HG03575 (cell line): ENCODE results near the gene TUBB3.
"Not testable (repeated sequence)": the region's sequence is repeated elsewhere in the genome, so short reads cannot be mapped to it uniquely, and the experiment has no call there.

Source experiments
- ATAC-seq: cut with Tn5 transposase; IDR thresholded peaks from one replicate; pipeline ENCODE4 v1.9.1; 2021; ENCODE audit not compliant: unreplicated experiment, insufficient number of reproducible peaks, low FRiP score; ENCODE audit errors: extremely low read depth

Gene TUBB3

DNA sequence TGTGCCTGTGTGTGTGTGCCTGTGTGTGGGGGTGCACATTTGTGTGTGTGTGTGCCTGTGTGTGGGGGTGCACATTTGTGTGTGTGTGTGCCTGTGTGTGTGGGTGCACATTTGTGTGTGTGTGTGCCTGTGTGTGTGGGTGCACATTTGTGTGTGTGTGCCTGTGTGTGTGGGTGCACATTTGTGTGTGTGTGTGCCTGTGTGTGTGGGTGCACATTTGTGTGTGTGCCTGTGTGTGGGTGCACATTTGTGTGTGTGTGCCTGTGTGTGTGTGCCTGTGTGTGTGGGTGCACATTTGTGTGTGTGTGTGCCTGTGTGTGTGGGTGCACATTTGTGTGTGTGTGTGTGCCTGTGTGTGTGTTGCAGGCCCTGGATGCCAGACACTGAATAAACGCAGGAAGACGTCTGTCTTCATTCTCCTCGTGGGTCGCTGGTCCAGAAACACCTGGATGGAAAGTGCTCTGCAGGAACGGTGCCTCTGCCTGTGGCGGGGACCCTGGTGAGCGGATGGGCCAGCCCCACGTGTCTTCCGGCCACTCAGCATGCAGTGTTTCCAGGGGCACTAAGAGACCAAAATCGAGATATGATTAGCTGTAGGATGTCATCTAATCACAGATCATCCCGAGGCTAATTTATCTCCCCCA lies 8.4 kb upstream of the TUBB3 start:
- ATAC-seq, result not testable (repeated sequence)

DNA sequence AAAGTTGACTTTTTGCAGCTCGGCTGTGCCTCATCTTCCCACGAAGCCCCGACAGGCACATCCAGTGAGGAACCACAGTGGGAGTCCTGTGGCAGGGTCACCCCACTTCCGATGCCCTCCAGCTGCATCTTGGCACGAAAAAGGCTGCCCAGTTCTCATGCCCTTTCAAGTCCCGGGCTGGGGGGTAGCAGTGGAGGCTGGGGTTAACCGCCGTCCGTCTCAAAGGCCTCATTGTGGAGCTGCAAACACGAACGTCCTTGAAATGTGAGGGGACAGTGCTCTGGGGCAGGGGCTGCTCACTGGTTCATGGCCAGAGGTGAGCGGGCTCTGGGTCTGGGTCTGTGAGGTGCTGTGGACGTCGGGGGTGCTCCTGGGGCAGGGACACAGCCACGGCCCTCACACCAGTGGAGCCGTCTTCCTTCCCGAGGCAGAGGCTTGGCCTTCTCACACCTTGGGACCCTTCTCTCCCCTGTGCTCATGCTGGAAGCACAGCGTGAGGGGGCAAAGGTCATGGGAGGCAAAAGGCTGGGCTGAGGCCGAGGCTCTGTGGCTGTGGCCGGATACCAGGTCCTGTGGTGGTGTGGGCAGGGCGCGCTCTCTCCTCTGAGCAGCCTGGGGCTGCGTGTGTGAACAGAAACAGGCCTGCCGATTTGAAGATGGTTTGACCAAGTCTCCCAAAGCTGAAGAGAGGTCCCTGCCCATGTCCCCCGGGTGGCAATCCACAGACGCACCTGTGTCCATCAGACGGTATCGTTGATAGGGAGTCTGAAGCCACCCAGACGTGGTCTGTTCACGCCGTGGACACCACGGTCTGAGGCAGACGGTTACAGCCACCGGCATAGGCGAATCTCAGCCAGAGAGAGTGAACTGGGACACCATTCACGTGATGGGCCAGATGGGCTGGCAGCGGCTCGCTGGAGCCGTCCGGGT lies 7.6 kb upstream of the TUBB3 start:
- no peak for ATAC-seq

DNA sequence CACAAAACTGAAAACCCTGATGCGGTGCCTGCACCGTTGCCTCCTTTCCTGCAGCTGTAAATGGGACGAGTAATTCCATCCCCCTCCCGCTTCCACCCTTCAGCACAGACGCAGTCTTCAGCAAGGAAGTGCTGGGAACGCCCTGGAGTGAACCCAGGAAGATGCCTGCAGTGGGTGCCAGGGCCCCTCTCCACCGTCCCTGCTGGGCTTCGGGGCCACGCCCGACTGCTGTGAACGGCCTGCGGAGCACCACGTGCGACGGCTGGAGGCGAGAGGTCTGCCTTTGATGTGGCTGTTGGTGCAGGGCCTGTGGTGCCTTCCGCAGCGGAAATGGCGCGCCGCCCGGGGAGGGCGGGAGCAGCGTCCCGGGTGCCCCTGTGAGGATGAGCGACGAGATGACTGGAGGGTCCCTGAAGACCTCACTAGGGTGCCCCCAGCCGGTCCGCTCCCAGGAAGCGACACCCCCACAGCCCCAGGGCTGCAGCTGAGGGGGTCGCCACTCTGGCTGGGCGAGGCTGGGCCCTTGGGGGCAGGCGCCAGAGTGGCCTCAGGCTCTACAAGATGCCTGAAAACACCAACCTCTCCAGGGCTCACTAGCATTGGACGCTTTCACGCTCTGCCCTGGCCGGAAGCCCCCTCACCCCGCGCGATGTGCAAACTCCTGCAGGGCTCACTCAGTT lies 5.2 kb upstream of the TUBB3 start:
- no peak for ATAC-seq

DNA sequence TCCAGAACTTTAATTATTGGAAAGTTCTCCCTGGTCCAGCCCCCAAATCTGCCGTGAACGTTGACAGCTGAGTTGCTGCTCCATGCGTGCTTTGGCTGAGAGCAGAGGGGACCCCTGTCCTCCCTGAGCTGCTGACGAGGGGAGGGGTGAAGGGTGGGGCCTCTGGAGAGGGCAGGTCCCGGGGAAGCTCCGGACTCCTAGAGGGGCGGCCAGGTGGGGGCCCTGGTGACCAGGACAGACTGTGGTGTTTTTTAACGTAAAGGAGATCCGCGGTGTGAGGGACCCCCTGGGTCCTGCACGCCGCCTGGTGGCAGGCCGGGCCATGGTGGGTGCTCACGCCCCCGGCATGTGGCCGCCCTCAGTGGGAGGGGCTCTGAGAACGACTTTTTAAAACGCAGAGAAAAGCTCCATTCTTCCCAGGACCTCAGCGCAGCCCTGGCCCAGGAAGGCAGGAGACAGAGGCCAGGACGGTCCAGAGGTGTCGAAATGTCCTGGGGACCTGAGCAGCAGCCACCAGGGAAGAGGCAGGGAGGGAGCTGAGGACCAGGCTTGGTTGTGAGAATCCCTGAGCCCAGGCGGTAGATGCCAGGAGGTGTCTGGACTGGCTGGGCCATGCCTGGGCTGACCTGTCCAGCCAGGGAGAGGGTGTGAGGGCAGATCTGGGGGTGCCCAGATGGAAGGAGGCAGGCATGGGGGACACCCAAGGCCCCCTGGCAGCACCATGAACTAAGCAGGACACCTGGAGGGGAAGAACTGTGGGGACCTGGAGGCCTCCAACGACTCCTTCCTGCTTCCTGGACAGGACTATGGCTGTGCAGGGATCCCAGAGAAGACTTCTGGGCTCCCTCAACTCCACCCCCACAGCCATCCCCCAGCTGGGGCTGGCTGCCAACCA lies 4.4 kb upstream of the TUBB3 start, which contains the start of gene MC1R:
Gene MC1R, plus strand, starts transcription at position 410 of the 895 bp plus-strand sequence. Its CDS starts 397 bp downstream, at position 807.
- no peak for ATAC-seq

DNA sequence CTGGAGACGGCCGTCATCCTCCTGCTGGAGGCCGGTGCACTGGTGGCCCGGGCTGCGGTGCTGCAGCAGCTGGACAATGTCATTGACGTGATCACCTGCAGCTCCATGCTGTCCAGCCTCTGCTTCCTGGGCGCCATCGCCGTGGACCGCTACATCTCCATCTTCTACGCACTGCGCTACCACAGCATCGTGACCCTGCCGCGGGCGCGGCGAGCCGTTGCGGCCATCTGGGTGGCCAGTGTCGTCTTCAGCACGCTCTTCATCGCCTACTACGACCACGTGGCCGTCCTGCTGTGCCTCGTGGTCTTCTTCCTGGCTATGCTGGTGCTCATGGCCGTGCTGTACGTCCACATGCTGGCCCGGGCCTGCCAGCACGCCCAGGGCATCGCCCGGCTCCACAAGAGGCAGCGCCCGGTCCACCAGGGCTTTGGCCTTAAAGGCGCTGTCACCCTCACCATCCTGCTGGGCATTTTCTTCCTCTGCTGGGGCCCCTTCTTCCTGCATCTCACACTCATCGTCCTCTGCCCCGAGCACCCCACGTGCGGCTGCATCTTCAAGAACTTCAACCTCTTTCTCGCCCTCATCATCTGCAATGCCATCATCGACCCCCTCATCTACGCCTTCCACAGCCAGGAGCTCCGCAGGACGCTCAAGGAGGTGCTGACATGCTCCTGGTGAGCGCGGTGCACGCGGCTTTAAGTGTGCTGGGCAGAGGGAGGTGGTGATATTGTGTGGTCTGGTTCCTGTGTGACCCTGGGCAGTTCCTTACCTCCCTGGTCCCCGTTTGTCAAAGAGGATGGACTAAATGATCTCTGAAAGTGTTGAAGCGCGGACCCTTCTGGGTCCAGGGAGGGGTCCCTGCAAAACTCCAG lies 3.4 kb upstream of the TUBB3 start:
- no peak for ATAC-seq

DNA sequence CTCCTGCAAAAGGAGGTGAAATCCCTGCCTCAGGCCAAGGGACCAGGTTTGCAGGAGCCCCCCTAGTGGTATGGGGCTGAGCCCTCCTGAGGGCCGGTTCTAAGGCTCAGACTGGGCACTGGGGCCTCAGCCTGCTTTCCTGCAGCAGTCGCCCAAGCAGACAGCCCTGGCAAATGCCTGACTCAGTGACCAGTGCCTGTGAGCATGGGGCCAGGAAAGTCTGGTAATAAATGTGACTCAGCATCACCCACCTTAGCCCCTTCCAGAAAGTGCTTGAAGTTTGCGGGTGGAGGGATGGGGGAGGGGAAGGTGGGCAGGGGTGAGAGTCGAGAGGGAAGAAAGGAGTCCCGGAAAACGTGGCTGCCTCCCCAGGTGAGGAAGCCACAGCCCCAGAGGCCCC lies 2.4 kb upstream of the TUBB3 start:
- no peak for ATAC-seq

DNA sequence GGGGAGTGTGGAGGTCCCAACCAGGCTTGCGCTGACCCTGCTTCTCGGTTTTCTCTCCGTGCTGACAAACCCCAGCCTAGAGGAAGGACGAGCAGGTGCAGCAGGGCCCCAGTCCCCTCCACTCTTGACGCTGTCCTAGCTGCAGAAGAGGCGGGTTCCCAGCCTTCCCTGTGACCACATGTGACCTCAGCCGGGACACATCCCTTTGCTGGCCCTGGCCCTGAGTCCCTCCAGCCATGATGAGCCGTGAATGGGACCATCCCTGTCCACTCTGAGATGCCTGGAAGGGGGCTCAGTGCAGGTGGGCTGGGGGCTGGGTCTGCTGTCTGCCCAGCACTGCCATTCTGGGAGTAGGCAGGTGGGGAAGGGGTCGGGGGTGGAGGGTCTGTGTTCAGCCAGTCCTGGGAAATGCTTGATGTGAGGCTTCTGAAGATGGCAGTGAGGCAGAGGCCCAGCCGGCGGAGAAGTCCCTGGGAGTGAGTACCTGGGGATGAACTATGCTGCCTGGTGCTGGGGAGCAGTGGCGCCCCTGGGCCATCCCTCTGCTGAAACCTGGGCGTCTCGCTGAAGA lies 1.9 kb upstream of the TUBB3 start:
- ATAC-seq, result no peak

DNA sequence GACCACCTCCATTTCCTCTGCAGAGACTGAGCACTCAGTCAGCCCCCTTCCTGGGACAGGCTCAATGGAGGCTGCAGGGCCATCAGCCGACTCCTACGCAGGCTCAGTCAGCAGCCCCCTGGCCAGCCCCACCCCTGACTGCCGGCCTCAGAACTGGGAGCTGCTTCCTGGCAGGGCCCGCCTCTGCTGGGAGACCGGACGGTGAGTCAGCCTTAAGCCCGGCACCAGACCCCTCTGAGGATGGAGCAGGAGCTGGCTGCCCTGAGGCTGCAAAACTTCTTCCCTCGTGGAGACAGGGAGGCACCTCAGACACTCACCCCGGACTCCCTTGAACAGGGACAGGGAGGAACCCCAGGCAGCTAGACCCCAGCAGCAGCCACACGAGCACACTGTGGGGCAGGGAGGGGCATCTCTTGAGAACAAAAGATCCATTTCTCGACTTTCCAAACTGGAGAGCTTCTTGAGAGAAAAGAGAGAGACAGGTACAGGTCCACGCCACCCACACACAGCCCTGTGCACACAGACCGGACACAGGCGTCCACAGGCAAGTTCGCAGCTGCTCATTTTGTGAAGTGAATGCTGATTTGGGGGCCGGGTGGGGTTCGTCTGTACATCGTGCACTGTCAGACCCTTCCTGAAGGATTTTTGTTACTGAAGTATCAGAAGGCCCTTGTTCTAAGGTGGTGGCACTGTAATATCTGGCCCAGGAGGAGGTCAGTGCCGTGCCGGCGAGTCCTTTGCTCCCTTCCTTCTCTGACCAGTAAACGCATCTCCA lies 1.3 kb upstream of the TUBB3 start:
- ATAC-seq, result no peak

DNA sequence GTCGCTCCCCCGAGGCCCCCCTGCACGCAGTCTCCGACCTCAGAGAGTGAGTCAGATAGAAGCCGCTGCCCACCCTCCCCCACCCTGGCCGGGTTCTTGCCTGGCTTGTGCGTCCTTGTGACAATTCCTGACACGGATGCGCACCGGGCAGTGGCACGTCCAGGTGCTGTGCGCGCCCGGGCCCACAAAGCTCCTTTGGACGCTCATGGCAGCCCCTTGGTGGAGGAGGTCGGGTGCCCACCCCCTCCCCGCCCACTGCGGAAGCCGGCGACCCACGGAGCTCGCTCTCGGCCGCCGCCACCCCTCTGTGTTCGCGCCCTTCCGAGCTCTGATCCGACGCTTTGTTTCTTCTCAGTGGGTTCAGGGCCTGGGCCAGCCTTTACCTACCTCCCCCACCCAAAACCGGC lies 662 bp upstream of the TUBB3 start:
- no peak for ATAC-seq

DNA sequence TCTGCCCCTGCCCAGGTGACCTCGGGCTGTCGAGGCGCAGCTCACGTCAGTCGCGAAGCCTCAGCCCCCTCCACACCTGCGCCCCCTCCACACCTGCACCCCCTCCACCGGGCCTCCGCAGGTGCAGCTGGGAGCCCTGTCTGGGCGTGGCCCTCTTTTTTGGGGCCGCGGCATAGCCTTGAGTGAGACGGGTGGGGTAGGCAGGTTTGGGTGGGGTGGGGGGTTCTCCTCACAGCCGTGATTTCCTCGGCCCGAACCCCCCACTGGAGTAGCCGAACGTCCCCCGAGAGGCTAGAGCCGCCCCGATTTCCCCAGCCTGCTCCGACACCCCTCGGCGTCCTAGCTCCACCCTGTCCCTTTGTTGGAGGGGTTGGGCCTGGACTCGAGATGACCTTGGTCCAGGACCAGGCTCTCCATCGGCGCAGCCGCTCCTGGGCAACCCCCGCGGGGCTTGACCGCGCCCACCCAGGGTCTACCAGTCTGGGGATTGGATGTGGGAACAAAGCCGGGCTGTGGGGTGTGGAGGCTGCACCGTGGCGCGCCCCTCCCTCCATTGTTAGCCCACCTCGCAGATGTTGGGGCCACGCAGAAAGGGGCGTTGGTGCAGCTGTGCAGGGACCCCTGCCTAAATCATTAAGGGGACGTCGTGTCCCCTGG lies 626 bp downstream of the TUBB3 start:
- no peak for ATAC-seq

DNA sequence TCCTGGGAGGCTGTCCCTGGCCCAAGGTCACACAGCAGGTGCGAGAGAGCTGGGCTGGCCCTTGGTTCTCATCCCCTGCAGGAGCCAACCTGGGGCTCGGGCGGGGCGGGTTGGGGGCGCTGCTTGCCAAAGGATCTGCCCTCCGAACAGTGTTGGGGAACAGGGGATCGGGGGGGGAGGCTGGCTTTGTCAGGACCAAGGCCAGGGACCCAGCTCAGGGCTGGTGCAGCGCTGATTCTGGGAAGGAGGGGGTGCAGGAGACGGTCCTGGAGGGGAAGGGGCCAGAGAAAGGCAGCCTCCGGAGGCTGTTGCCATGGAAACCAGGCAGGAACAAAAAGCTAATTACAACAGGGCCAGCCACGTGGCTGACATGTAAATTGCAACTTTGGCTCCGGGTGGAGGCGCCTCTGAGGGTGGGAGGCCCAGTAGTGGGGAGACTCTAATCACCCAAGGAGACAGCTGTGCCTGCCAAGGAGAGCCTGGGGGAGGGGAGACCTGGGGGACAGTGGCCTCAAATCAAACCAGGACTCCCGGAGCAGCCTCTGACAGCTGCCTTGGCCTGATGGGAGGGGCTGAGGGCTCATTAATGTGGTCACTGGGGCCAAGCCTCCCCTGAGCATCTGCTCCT lies 1.3 kb downstream of the TUBB3 start:
- no peak for ATAC-seq

DNA sequence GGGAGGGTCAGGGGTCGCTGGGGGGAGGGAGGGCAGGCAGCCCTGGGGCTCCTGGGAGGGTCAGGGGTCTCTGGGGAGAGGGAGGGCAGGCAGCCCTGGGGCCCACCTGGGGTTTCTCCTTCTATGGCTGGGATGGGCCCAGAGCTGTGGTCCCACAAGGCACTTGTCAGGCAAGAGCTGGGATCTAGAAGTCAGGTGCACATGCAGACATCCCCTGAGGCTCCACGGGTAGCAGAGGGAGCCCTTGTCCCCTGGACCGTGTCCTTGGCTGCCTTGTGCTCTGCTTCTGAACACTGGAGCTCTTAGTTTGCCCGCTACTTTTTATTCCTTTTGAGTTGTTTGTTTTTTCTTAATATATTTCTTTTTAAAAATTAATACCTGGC lies 1.8 kb downstream of the TUBB3 start:
- no peak for ATAC-seq

DNA sequence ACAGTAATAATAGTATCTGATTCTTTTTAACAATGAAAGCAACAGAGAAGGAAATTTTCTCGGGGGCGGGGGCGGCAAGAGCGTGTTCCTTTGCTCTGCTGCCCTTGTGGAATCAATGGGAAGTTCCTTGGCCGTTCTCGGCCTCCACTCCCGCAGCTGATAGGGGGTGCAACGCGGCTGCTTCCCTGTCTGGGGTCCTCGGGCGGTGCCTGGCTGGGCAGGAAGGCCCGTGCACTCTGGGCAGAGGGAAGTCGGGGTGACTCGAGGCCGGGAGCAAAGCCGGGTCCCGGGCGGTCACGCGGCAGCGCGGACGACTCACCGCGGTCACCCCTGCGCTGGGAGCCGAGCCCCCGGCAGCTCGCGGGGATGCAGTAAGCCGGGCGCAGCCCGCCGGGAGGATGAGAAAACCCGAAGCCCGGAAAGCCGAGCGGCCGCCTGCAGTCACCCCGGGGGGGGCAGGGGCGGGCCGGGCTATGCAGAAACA lies 2.5 kb downstream of the TUBB3 start:
- no peak for ATAC-seq

DNA sequence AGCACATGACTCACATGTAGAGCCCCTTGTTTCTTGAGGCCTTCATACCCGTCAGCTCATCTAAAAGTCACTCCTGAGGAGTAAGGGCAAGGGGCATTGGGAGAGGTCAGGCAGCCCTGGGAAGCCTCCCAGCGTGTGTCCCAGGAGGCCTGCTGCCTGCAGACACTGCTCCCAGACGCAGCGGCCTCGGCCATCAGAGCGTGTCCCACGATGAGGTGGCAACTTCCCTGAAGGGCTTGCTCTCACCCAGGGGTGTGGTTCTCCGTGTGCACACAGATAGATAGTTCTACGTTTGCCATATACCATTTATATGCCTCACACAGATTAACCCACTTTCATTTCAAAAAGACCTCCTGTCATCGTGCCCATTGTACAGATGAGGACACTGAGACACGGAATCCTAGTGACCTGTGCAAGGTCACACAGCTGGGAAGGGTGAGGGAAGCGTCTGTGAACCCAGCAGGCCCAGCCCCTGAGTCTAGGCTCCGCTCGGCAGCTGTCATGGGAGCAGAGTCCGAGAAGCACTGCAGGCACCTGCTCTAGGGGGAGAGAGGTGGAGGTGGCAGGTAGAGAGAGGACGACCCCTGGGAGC lies 8.3 kb downstream of the TUBB3 start:
- ATAC-seq, result no peak

DNA sequence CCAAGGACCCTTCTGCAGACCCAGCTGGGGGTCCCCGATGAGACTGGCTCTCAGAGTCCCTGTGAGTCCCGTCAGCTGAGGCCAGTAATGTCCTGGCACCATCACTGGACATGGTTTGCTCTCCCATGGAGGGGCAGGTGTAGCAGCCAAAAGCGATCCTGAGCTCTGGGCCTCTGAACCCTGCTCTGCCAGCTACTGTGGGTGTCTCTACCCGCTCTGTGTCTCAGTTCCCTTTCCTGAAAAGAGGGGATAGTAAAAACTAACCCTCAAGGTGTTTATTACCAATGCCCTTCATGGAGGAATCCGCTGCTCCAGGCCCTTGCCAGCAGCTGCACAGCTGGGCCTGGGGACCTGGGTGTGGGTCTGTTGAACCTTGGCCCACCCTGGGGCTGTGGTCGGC lies 8.8 kb downstream of the TUBB3 start:
- ATAC-seq, result no peak

DNA sequence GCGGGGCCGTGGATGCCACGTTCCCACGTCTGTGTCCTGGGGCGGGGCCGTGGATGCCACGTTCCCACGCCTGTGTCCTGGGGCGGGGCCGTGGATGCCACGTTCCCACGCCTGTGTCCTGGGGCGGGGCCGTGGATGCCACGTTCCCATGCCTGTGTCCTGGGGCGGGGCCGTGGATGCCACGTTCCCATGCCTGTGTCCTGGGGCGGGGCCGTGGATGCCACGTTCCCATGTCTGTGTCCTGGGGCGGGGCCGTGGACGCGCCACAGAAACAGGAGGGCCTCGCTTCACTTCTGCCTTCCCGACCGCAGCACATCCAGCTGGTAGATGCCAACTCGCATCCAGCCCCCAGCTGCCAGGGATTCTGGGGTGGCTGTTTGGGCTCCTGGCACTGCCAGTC lies 10.9 kb downstream of the TUBB3 start:
- not testable (repeated sequence) for ATAC-seq
